Measurements from ENCODE around the gene BCAS3.
A peak's percentile ranks its signal among the peaks of the same experiment; 100 is the strongest.

Gene BCAS3

GRCh38 chr17:61402073-61402541, 724.5 kb downstream of the BCAS3 start:
- DNase-seq: no peak

- no peak for DNase-seq
These were observed 725.5 kb downstream of the BCAS3 start for GRCh38 chr17:61402978-61403800.

GRCh38 chr17:61403801-61404662, 726.4 kb downstream of the BCAS3 start:
- DNase-seq: peak in 1 of 4 experiments; percentile 14

GRCh38 chr17:61404663-61404912, 726.9 kb downstream of the BCAS3 start:
- no peak for DNase-seq

- DNase-seq: peak in 1 of 4 experiments; percentile 32
These were observed 727.4 kb downstream of the BCAS3 start for GRCh38 chr17:61404913-61405685.

GRCh38 chr17:61405686-61406536, 728.3 kb downstream of the BCAS3 start:
- peak in 1 of 4 experiments; percentile 1 for DNase-seq

GRCh38 chr17:61406537-61406845, 728.8 kb downstream of the BCAS3 start:
- DNase-seq: no peak

GRCh38 chr17:61406971-61407911, 729.6 kb downstream of the BCAS3 start:
- no peak for DNase-seq

- no peak for DNase-seq
These were observed 730.7 kb downstream of the BCAS3 start for GRCh38 chr17:61408151-61409041.

GRCh38 chr17:61409301-61410112, 731.9 kb downstream of the BCAS3 start:
- DNase-seq: peak; percentile 61 to 90 (median 80)

- peak; percentile 59 to 84 (median 72) for DNase-seq
These were observed 732.7 kb downstream of the BCAS3 start for GRCh38 chr17:61410141-61411010.

- DNase-seq: no peak
These were observed 733.3 kb downstream of the BCAS3 start for GRCh38 chr17:61411011-61411260.

- peak in 3 of 4 experiments; percentile 34 to 60 (median 50) for DNase-seq
These were observed 733.9 kb downstream of the BCAS3 start for GRCh38 chr17:61411261-61412142.

GRCh38 chr17:61412143-61412859, 734.6 kb downstream of the BCAS3 start:
- DNase-seq: peak; percentile 71 to 89 (median 87)

- no peak for DNase-seq
These were observed 735.4 kb downstream of the BCAS3 start for GRCh38 chr17:61412860-61413660.
